SK-N-SH (cell line): ENCODE data around the gene PLEKHA6.

ENCODE experiments used
- EP300 ChIP-seq, 2 experiments: IDR thresholded peaks; 2 replicates each; pipeline versions ENCODE4 v1.4.0 to v1.6.1; 2012; ENCODE audit warnings: borderline replicate concordance in 1 of 2, low read depth in 1 of 2, low read length in 1 of 2
- FOXM1 ChIP-seq: IDR thresholded peaks from 2 replicates; pipeline ENCODE4 v1.4.0; 2012; ENCODE audit warnings: low read depth, mild to moderate bottlenecking
- JUND ChIP-seq: IDR thresholded peaks from 2 replicates; pipeline ENCODE4 v1.4.0; 2012
- MXI1 ChIP-seq: IDR thresholded peaks from 2 replicates; pipeline ENCODE4 v1.6.1; 2012; ENCODE audit warnings: mild to moderate bottlenecking, low read depth, low read length, improper control_type of control experiment
- POLR2AphosphoS5 ChIP-seq: IDR thresholded peaks from 2 replicates; pipeline ENCODE4 v1.6.1; 2012; ENCODE audit warnings: low read depth, low read length
- YY1 ChIP-seq: IDR thresholded peaks from 2 replicates; pipeline ENCODE4 v1.4.0; 2012; ENCODE audit warnings: low read depth, mild to moderate bottlenecking
- TF ChIP-seq, protein P1 (sequence below): fragments of 200-600 bp; sonication (generic); IDR thresholded peaks from 2 replicates; pipeline ENCODE4 v1.6.1; 2017; ENCODE audit warnings: antibody characterized with exemption, mild to moderate bottlenecking, moderate library complexity

DNA sequence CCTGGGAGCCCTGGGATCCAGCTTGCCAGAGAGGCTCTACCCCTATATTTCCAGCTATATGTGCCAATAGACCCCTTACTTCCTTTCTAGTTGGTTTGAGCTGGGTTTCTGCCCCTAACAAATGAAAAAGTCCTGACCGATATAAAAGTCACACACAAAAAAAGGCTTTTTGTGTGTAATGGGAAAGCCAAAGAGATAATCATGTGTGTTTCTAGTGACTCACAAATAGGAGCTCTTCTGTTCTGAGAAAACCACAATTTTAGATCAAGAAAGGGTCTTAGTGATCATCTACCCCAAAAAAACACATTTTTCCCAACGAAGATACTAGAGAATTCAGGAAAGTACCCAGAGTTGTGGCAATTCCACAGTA is 23.0 kb upstream of the PLEKHA6 start:
- TF ChIP-seq, protein P1, sequence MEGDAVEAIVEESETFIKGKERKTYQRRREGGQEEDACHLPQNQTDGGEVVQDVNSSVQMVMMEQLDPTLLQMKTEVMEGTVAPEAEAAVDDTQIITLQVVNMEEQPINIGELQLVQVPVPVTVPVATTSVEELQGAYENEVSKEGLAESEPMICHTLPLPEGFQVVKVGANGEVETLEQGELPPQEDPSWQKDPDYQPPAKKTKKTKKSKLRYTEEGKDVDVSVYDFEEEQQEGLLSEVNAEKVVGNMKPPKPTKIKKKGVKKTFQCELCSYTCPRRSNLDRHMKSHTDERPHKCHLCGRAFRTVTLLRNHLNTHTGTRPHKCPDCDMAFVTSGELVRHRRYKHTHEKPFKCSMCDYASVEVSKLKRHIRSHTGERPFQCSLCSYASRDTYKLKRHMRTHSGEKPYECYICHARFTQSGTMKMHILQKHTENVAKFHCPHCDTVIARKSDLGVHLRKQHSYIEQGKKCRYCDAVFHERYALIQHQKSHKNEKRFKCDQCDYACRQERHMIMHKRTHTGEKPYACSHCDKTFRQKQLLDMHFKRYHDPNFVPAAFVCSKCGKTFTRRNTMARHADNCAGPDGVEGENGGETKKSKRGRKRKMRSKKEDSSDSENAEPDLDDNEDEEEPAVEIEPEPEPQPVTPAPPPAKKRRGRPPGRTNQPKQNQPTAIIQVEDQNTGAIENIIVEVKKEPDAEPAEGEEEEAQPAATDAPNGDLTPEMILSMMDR: no peak
- TF ChIP-seq JUND (no peak), FOXM1 (no peak), YY1 (no peak), POLR2AphosphoS5 (no peak), MXI1 (no peak), EP300 (IDR thresholded peaks at IDR 0.05; ENCODE audit: borderline replicate concordance in 1 of 2, low read depth in 1 of 2, low read length in 1 of 2) (no peak)
